OCI-LY1 (cell line): ENCODE data around the gene NLE1.

Experiments used
- CTCF ChIP-seq: fragments of 200-600 bp; sonication (generic), shearing (Covaris generic); IDR thresholded peaks from 2 replicates; pipeline ENCODE4 v1.5.1; 2017; ENCODE audit warnings: mild to moderate bottlenecking, antibody characterized with exemption, low read length, moderate library complexity, mixed read lengths
- EZH2 ChIP-seq: fragments of 200-600 bp; sonication (generic), shearing (Covaris generic); IDR thresholded peaks from 2 replicates; pipeline ENCODE4 v1.8.0; 2017; ENCODE audit warnings: borderline replicate concordance, mixed run types, mild to moderate bottlenecking, antibody characterized with exemption, low read length, moderate library complexity, mixed read lengths

GRCh38 chr17:35164716-35165115, 22.6 kb upstream of the NLE1 start:
- no peak for TF ChIP-seq CTCF
- TF ChIP-seq EZH2 = no peak
